ENCODE results near the gene DTNB. TPM values are rescaled to one million over a fixed set of nuclear protein-coding genes. Genes with fewer than 3 reads are reported as not detected.
"Not testable (repeated sequence)": the region's sequence is repeated elsewhere in the genome, so short reads cannot be mapped to it uniquely, and the experiment has no call there.

DTNB gene
- total RNA-seq, 1 donor from 2014 or later: 30.5 TPM

DNA sequence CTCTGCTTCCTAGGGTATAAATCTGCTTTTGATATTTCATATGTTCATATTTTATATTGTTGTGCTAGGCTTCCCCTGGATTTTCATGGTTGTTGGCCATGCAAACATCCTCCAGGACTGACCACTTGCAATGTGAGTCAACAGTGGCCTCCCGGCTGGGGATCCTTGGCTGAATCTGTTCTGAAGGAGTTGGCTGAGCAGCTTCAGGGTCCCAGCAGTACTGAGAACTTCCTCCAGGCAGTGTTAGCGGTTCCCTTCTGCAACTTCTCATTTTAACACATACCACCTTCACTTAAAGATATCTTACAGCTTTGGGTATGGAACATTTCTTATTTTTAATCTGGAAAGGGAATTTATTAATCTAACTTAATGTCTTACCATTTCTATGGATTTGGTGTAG, 122.1 kb downstream of the DTNB start:
- Mint-ChIP-seq H3K9me3 (no peaks in the 10 kb centered on the region), H3K4me3 (no peak overlapping the region), H3K4me1 (peaks cover 20% of the 10 kb centered on the region), H3K27me3 (no peaks in the 10 kb centered on the region), H3K36me3 (ENCODE audit: low read depth) (peaks cover 4% of the 10 kb centered on the region), H3K27ac (no peak overlapping the region)
- intact Hi-C loops (cut with micrococcal nuclease): no loop called here
- DNase-seq: peak; percentile 48

- H3K9me3 Mint-ChIP-seq; H3K4me3 Mint-ChIP-seq; H3K27me3 Mint-ChIP-seq; H3K36me3 Mint-ChIP-seq (ENCODE audit: low read depth); H3K27ac Mint-ChIP-seq; intact Hi-C loops (cut with micrococcal nuclease): not testable (repeated sequence)
- peaks cover 18% of the 10 kb centered on the region for H3K4me1 Mint-ChIP-seq
- DNase-seq: peak; percentile 27
Measured at GRCh38 chr2:25549571-25549970, 123.8 kb downstream of the DTNB start.

DNA sequence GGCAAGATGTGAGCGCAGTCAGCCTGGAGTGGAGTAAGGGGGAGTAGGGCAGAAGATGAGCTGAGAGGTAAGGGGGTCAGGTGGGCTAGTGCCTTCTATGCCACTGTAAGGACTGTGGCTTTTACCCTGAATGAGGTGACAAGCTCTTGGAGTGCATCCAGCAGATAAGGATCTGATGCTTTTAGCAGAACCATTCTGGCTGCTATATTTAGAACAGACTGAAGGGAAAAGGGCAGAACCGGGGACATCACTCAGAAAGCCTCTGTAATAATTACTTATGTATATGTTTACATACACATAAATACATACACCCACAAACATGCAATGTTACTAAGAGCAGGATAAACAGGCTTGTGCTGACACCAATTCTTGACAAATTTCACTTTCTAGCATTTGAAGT, 124.8 kb downstream of the DTNB start:
- peaks cover 4% of the 10 kb centered on the region for H3K36me3 Mint-ChIP-seq (ENCODE audit: low read depth)
- no peak overlapping the region for H3K4me3 Mint-ChIP-seq
- peak; percentile 55 for DNase-seq
- H3K27me3 Mint-ChIP-seq: no peaks in the 10 kb centered on the region
- intact Hi-C loops (cut with micrococcal nuclease): no loop called here
- peaks cover 16% of the 10 kb centered on the region for H3K4me1 Mint-ChIP-seq
- no peak overlapping the region for H3K27ac Mint-ChIP-seq
- H3K9me3 Mint-ChIP-seq: no peaks in the 10 kb centered on the region

DNA sequence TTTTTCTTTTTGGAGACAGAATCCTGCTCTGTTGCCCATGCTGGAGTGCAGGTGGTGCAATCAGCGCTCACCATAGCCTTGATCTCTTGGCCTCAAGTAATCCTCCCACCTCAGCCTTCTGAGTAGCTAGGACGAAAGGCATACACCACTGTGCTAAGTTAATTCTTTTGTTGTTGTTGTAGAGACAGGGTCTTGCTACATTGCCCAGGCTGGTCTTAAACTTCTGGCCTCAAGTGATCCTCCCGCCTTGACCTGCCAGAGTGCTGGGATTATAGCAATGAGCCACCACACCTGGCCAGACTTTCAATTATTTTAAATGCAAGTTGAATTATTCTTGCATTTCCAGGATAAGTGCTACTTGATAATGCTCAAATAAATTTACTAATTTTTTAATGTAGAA, 126.5 kb downstream of the DTNB start:
- Mint-ChIP-seq H3K4me1 (peaks cover 10% of the 10 kb centered on the region), H3K36me3 (ENCODE audit: low read depth) (peaks cover 4% of the 10 kb centered on the region), H3K9me3 (no peaks in the 10 kb centered on the region), H3K27me3 (no peaks in the 10 kb centered on the region), H3K4me3 (no peak overlapping the region), H3K27ac (no peak overlapping the region)
- peak; percentile 42 for DNase-seq
- intact Hi-C loops (cut with micrococcal nuclease): no loop called here

DNA sequence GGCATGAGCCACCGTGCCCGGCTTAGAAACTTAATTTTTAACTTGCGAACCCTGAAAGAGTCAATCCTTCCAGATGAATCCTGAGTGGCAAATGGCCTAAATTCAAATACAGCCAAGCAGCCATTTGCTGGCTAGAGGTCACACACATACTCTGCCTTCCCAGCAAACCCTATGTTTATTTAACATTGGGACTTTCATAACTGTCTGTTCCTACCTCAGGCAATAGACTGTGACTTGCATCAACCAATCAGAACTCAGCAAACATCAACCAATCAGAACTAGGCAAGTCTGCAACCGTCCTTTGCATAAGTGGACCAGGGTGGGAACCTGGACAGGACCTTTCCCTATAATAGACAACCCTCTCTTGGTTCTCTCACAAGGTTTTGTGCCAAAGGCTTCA, 127.5 kb downstream of the DTNB start:
- H3K9me3 Mint-ChIP-seq: no peaks in the 10 kb centered on the region
- H3K27me3 Mint-ChIP-seq: no peaks in the 10 kb centered on the region
- H3K4me1 Mint-ChIP-seq: peaks cover 9% of the 10 kb centered on the region
- H3K4me3 Mint-ChIP-seq: no peak overlapping the region
- intact Hi-C loops (cut with micrococcal nuclease): no loop called here
- DNase-seq: peak; percentile 42
- no peak overlapping the region for H3K27ac Mint-ChIP-seq
- H3K36me3 Mint-ChIP-seq (ENCODE audit: low read depth): peaks cover 4% of the 10 kb centered on the region

GRCh38 chr2:25544445-25544844, 128.9 kb downstream of the DTNB start:
- Mint-ChIP-seq H3K4me1 (peaks cover 6% of the 10 kb centered on the region), H3K27ac (no peak overlapping the region), H3K36me3 (ENCODE audit: low read depth) (peaks cover 4% of the 10 kb centered on the region), H3K27me3 (no peaks in the 10 kb centered on the region), H3K9me3 (no peaks in the 10 kb centered on the region), H3K4me3 (no peak overlapping the region)
- intact Hi-C loops (cut with micrococcal nuclease): no loop called here
- peak; percentile 44 for DNase-seq

GRCh38 chr2:25543939-25544338, 129.4 kb downstream of the DTNB start:
- Mint-ChIP-seq H3K4me3 (no peak overlapping the region), H3K27me3 (no peaks in the 10 kb centered on the region), H3K36me3 (ENCODE audit: low read depth) (peaks cover 4% of the 10 kb centered on the region), H3K4me1 (peaks cover 6% of the 10 kb centered on the region), H3K27ac (no peak overlapping the region), H3K9me3 (no peaks in the 10 kb centered on the region)
- intact Hi-C loops (cut with micrococcal nuclease): no loop called here
- peak; percentile 54 for DNase-seq

DNA sequence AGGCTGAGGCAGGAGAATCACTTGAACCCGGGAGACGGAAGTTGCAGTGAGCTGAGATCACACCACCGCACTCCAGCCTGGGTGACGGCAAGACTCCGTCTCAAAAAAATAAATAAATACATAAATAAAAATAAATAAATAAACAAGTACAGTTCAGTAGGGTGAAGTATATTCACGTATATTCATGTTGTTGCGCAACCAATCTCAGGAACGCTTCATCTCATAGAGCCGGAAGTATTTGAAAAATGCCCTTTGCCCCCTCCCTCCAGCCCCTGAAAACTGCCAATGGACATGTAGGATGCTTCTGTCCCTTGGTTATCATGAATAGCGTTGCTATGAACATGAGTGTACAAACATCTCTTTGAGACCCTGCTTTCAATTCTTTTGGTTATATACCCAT, 132.0 kb downstream of the DTNB start:
- Mint-ChIP-seq H3K27me3 (no peaks in the 10 kb centered on the region), H3K4me1 (no peaks in the 10 kb centered on the region), H3K9me3 (no peaks in the 10 kb centered on the region), H3K4me3 (no peak overlapping the region), H3K36me3 (ENCODE audit: low read depth) (no peaks in the 10 kb centered on the region), H3K27ac (no peak overlapping the region)
- peak; percentile 32 for DNase-seq
- intact Hi-C loops (cut with micrococcal nuclease): no loop called here

DNA sequence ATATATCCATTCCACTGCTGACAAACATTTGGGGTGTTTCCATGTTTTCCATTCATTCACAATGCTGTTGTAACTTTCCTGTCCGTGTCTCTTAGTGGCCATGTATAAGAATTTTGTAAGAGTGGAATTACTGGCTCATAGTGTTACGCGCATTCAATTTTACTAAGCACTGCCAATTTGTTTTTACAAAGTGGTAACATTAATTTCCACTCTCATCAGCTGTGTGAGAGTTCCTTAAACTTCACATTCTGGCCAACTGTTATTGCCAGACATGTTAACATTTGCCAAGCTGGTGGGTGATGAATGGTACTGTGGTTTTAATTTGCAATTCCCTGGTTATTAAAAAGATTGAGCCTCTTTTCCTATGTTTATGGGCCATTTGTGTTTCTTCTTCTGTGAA, 134.2 kb downstream of the DTNB start:
- DNase-seq: no peak
- no peaks in the 10 kb centered on the region for H3K27me3 Mint-ChIP-seq
- H3K27ac Mint-ChIP-seq: no peak overlapping the region
- H3K4me1 Mint-ChIP-seq: no peaks in the 10 kb centered on the region
- H3K9me3 Mint-ChIP-seq: no peaks in the 10 kb centered on the region
- intact Hi-C loops (cut with micrococcal nuclease): no loop called here
- H3K36me3 Mint-ChIP-seq (ENCODE audit: low read depth): peaks cover 2% of the 10 kb centered on the region
- H3K4me3 Mint-ChIP-seq: no peak overlapping the region

DNA sequence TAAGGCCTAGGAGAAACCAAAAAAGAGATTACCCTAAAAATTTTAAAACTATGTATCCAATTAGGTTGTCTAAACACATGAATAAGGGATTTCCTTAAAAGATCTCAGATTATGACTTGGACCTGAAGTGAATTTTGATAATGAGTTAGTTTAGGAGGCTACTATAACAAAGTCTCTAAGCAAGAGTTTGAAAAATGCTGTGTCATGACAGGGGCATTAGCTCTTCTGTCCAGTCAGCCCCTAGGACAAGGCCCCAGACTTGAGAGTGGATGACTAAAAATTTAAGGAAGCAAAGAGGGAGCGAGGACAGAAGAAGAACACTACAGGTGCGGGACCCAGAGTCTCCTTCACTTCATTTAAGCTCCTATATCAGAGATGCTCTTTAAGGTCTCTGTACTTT, 135.9 kb downstream of the DTNB start:
- Mint-ChIP-seq H3K4me1 (peaks cover 4% of the 10 kb centered on the region), H3K4me3 (no peak overlapping the region), H3K27me3 (no peaks in the 10 kb centered on the region), H3K36me3 (ENCODE audit: low read depth) (peaks cover 7% of the 10 kb centered on the region), H3K9me3 (no peaks in the 10 kb centered on the region), H3K27ac (no peak overlapping the region)
- intact Hi-C loops (cut with micrococcal nuclease): no loop called here
- peak; percentile 48 for DNase-seq

DNA sequence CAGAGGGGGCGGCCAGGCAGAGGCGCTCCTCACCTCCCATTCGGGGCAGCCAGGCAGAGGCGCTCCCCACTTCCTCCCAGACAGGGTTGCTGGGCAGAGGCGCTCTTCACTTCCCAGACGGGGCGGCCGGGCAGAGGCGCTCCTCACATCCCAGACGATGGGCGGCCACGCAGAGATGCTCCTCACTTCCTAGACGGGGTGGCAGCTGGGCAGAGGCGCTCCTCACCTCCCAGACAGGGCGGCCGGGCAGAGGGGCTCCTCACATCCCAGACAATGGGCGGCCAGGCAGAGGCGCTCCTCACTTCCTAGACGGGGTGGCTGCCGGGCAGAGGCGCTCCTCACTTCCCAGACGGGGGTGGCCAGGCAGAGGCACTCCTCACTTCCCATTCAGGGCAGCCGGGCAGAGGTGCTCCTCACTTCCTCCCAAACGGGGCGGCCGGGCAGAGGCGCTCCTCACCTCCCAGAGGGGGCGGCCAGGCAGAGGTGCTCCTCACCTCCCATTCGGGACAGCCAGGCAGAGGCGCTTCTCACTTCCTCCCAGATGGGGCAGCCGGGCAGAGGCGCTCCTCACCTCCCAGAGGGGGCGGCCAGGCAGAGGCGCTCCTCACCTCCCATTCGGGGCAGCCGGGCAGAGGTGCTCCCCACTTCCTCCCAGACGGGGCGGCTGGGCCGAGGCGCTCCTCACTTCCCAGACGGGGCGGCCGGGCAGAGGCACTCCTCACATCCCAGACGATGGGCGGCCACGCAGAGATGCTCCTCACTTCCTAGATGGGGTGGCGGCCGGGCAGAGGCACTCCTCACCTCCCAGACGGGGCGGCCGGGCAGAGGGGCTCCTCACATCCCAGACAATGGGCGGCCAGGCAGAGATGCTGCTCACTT, 137.7 kb downstream of the DTNB start:
- H3K36me3 Mint-ChIP-seq (ENCODE audit: low read depth); H3K27me3 Mint-ChIP-seq; H3K4me3 Mint-ChIP-seq; H3K27ac Mint-ChIP-seq; DNase-seq; intact Hi-C loops (cut with micrococcal nuclease); H3K9me3 Mint-ChIP-seq: not testable (repeated sequence)
- peaks cover 10% of the 10 kb centered on the region for H3K4me1 Mint-ChIP-seq

GRCh38 chr2:25534937-25535336, 138.4 kb downstream of the DTNB start:
- H3K27me3 Mint-ChIP-seq, H3K9me3 Mint-ChIP-seq: not testable (repeated sequence)

GRCh38 chr2:25534455-25534854, 138.9 kb downstream of the DTNB start:
- H3K4me1 Mint-ChIP-seq: peaks cover 10% of the 10 kb centered on the region
- H3K4me3 Mint-ChIP-seq: no peak overlapping the region
- H3K36me3 Mint-ChIP-seq (ENCODE audit: low read depth): peaks cover 9% of the 10 kb centered on the region
- intact Hi-C loops (cut with micrococcal nuclease): no loop called here
- H3K9me3 Mint-ChIP-seq: no peaks in the 10 kb centered on the region
- no peak overlapping the region for H3K27ac Mint-ChIP-seq
- no peaks in the 10 kb centered on the region for H3K27me3 Mint-ChIP-seq
- no peak for DNase-seq

More at GRCh38 chr2:25534937-25535336, 138.4 kb downstream of the DTNB start:
- H3K27ac Mint-ChIP-seq; H3K36me3 Mint-ChIP-seq (ENCODE audit: low read depth); intact Hi-C loops (cut with micrococcal nuclease); DNase-seq; H3K4me3 Mint-ChIP-seq: not testable (repeated sequence)
- peaks cover 10% of the 10 kb centered on the region for H3K4me1 Mint-ChIP-seq

GRCh38 chr2:25533771-25534170, 139.6 kb downstream of the DTNB start:
- H3K36me3 Mint-ChIP-seq (ENCODE audit: low read depth); H3K4me3 Mint-ChIP-seq; H3K27ac Mint-ChIP-seq; DNase-seq; H3K27me3 Mint-ChIP-seq; H3K9me3 Mint-ChIP-seq; intact Hi-C loops (cut with micrococcal nuclease): not testable (repeated sequence)
- H3K4me1 Mint-ChIP-seq: peaks cover 10% of the 10 kb centered on the region

- Mint-ChIP-seq H3K4me3 (no peak overlapping the region), H3K36me3 (ENCODE audit: low read depth) (peaks cover 9% of the 10 kb centered on the region), H3K27me3 (no peaks in the 10 kb centered on the region), H3K27ac (no peak overlapping the region), H3K4me1 (peaks cover 10% of the 10 kb centered on the region), H3K9me3 (no peaks in the 10 kb centered on the region)
- intact Hi-C loops (cut with micrococcal nuclease): no loop called here
- DNase-seq: no peak
Measured at GRCh38 chr2:25532521-25532920, 140.9 kb downstream of the DTNB start.

Measured in activated CD4-positive, alpha-beta T cell treated with anti-CD3 and anti-CD28 coated beads, Interleukin-2, amount 10 ng/mL, durations not matched to agents 24 days and 14 days (primary cell).